VCaP (cell line): ENCODE results near the gene MAVS.
"Not testable (repeated sequence)": the region's sequence is repeated elsewhere in the genome, so short reads cannot be mapped to it uniquely, and the experiment has no call there.

Source experiments
- H3K27ac ChIP-seq: fragments of 450-650 bp; 2 replicates; pipeline ENCODE4 v1.5.1; 2017
- CTCF ChIP-seq: fragments of 450-650 bp; conservative IDR thresholded peaks from 2 replicates; pipeline ENCODE4 v1.5.1; 2017; ENCODE audit warnings: mild to moderate bottlenecking, moderate library complexity

Gene MAVS

GRCh38 chr20:3843490-3843889 is 3.1 kb upstream of the MAVS start:
- no peak overlapping the region for H3K27ac ChIP-seq
- TF ChIP-seq CTCF: no peak

GRCh38 chr20:3843990-3844619 is 2.5 kb upstream of the MAVS start:
- H3K27ac ChIP-seq: not testable (repeated sequence)

- peak overlapping the region; percentile 93 for H3K27ac ChIP-seq
These were observed 275 bp upstream of the MAVS start for GRCh38 chr20:3846378-3846739.

GRCh38 chr20:3847429-3847940 is 851 bp downstream of the MAVS start:
- no peak for TF ChIP-seq CTCF
- H3K27ac ChIP-seq: peak overlapping the region; percentile 93

More at GRCh38 chr20:3846378-3846739, 275 bp upstream of the MAVS start:
- TF ChIP-seq CTCF: no peak

- TF ChIP-seq CTCF: no peak
- no peak overlapping the region; the same call in 1 of the 2 replicates for H3K27ac ChIP-seq
These were observed 1.9 kb downstream of the MAVS start for GRCh38 chr20:3848565-3848964.

GRCh38 chr20:3854462-3854871 is 7.8 kb downstream of the MAVS start:
- H3K27ac ChIP-seq: no peak overlapping the region
- no peak for TF ChIP-seq CTCF

- TF ChIP-seq CTCF: no peak
- H3K27ac ChIP-seq: no peak overlapping the region
These were observed 10.8 kb downstream of the MAVS start for GRCh38 chr20:3857405-3857804.

GRCh38 chr20:3858689-3859088 is 12.1 kb downstream of the MAVS start:
- TF ChIP-seq CTCF: no peak
- H3K27ac ChIP-seq: no peak overlapping the region
